Measurements from ENCODE around the gene TLR10. TPM values are rescaled to one million over a fixed set of nuclear protein-coding genes. Genes with fewer than 3 reads are reported as not detected.

Gene TLR10
- total RNA-seq, 1 donor from 2014 or later, result 0.22 TPM

GRCh38 chr4:38723726-38724474 is 58.9 kb downstream of the TLR10 start:
- TF ChIP-seq, protein P1, sequence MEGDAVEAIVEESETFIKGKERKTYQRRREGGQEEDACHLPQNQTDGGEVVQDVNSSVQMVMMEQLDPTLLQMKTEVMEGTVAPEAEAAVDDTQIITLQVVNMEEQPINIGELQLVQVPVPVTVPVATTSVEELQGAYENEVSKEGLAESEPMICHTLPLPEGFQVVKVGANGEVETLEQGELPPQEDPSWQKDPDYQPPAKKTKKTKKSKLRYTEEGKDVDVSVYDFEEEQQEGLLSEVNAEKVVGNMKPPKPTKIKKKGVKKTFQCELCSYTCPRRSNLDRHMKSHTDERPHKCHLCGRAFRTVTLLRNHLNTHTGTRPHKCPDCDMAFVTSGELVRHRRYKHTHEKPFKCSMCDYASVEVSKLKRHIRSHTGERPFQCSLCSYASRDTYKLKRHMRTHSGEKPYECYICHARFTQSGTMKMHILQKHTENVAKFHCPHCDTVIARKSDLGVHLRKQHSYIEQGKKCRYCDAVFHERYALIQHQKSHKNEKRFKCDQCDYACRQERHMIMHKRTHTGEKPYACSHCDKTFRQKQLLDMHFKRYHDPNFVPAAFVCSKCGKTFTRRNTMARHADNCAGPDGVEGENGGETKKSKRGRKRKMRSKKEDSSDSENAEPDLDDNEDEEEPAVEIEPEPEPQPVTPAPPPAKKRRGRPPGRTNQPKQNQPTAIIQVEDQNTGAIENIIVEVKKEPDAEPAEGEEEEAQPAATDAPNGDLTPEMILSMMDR (conservative IDR thresholded peaks at IDR 0.05), result no peak
- H3K4me3 Mint-ChIP-seq, result peak overlapping the region; percentile 2
- H3K9me3 Mint-ChIP-seq, result no peaks in the 10 kb centered on the region
- H3K27ac Mint-ChIP-seq, result peak overlapping the region; percentile 25
- H3K36me3 Mint-ChIP-seq, result no peaks in the 10 kb centered on the region
- peaks cover 22% of the 10 kb centered on the region for H3K4me1 Mint-ChIP-seq (ENCODE audit: unreplicated experiment)
- DNase-seq (ENCODE audit: extremely low spot score, unreplicated experiment), result no peak
- H3K27me3 Mint-ChIP-seq, result no peaks in the 10 kb centered on the region

- Mint-ChIP-seq H3K9me3 (no peaks in the 10 kb centered on the region), H3K4me3 (no peak overlapping the region), H3K4me1 (ENCODE audit: unreplicated experiment) (peaks cover 14% of the 10 kb centered on the region), H3K36me3 (no peaks in the 10 kb centered on the region), H3K27ac (no peak overlapping the region), H3K27me3 (no peaks in the 10 kb centered on the region)
- no peak for DNase-seq (ENCODE audit: extremely low spot score, unreplicated experiment)
- TF ChIP-seq, protein P1 (conservative IDR thresholded peaks at IDR 0.05), result no peak
Measured at GRCh38 chr4:38723114-38723513, 59.7 kb downstream of the TLR10 start.

Other genes with a start within 250 kb of the TLR10 start
- gene KLF3, start 118.8 kb downstream of the TLR10 start, total RNA-seq (ENCODE audit: low replicate concordance), result 62.0 and 106 TPM in 2 replicates
- 0.36 and 0.55 TPM in 2 replicates for gene TLR1, start 21.8 kb upstream of the TLR10 start, total RNA-seq (ENCODE audit: low replicate concordance)
- gene TLR6, start 73.8 kb upstream of the TLR10 start, total RNA-seq (ENCODE audit: low replicate concordance), result 0.56 and 0.67 TPM in 2 replicates
- 33.9 and 54.2 TPM in 2 replicates for gene FAM114A1, start 84.8 kb upstream of the TLR10 start, total RNA-seq (ENCODE audit: low replicate concordance)
- not detected in 2 replicates for gene TMEM156, start 249.4 kb upstream of the TLR10 start, total RNA-seq (ENCODE audit: low replicate concordance)

Data from type B pancreatic cell (in vitro differentiated cells).